A549 (cell line): ENCODE measurements around the gene PCYT2. TPM values are rescaled to one million over a fixed set of nuclear protein-coding genes. Genes with fewer than 3 reads are reported as not detected.

Experiments
- ATAC-seq, 2 experiments: fragments of 200-7000 bp in 1 of 2; fragments of >200 bp in 1 of 2; cut with Nextera tagmentation in 1 of 2; cut with Tn5 transposase in 1 of 2; 3 replicates each; pipeline versions ENCODE4 v1.8.0 to v1.9.1; 2018 to 2020; ENCODE audit warnings: mild to moderate bottlenecking in 1 of 2, moderate library complexity in 1 of 2
- CTCF ChIA-PET: fragments of 300-600 bp; sonication (Branson Sonifier 250); formaldehyde crosslinking; extraction: SDS; loops from one replicate; lab custom pipeline; 2021; ENCODE audit warnings: antibody characterized with exemption, inconsistent platforms; lab: Yijun Ruan, JAX
- POLR2A ChIA-PET: fragments of 350-600 bp; formaldehyde crosslinking; extraction: SDS; loops from one replicate; lab custom pipeline; 2021; ENCODE audit warnings: antibody characterized with exemption, inconsistent platforms; lab: Yijun Ruan, JAX
- DNase-seq, 2 experiments: peaks; one replicate each; pipeline versions ENCODE4 v3.0.0 to v3.0.0-alpha.2; 2011 to 2016; ENCODE audit warnings: low read depth in 1 of 2, low spot score in 1 of 2
- FAIRE-seq: peaks from 2 replicates; lab custom pipeline; 2011; peaks lifted over from hg19 to GRCh38; lab: Jason Lieb, UNC
- H3K27ac ChIP-seq, 2 experiments: fragments of >200 bp; sonication (Bioruptor Twin); formaldehyde crosslinking; 3 replicates each; pipeline ENCODE4 v1.5.1; 2016 to 2017
- H3K4me1 ChIP-seq: fragments of >200 bp; sonication (Bioruptor Twin); formaldehyde crosslinking; 3 replicates; pipeline ENCODE4 v1.6.1; 2016
- H3K4me2 ChIP-seq: fragments of >200 bp; sonication (Bioruptor Twin); formaldehyde crosslinking; 3 replicates; pipeline ENCODE4 v1.6.1; 2016
- H3K4me3 ChIP-seq: fragments of >200 bp; sonication (Bioruptor Twin); formaldehyde crosslinking; 3 replicates; pipeline ENCODE4 v1.5.1; 2016
- H3K9me3 ChIP-seq: fragments of >200 bp; sonication (Bioruptor Twin); formaldehyde crosslinking; 3 replicates; pipeline ENCODE4 v1.6.1; 2016
- EHF ChIP-seq: fragments of 250-450 bp; sonication (Bioruptor Pico); IDR thresholded peaks from 2 replicates; pipeline ENCODE4 v1.5.0; 2020; ENCODE audit warnings: mild to moderate bottlenecking
- GATA3 ChIP-seq: IDR thresholded peaks from 2 replicates; pipeline ENCODE4 v1.6.1; 2012; ENCODE audit warnings: borderline replicate concordance
- HEYL ChIP-seq: fragments of 250-450 bp; sonication (Bioruptor Pico); IDR thresholded peaks from 2 replicates; pipeline ENCODE4 v1.8.0; 2021; ENCODE audit warnings: mild to moderate bottlenecking, moderate library complexity
- JUNB ChIP-seq: fragments of >200 bp; sonication (Bioruptor Twin); formaldehyde crosslinking; IDR thresholded peaks from 2 replicates; pipeline ENCODE4 v1.6.1; 2016
- PHF8 ChIP-seq: fragments of 200-600 bp; sonication (generic); IDR thresholded peaks from 2 replicates; pipeline ENCODE4 v1.6.1; 2016; ENCODE audit warnings: low read depth, mild to moderate bottlenecking, antibody characterized with exemption, moderate library complexity, borderline replicate concordance
- POLR2A ChIP-seq: IDR thresholded peaks from 2 replicates; pipeline ENCODE4 v1.6.1; 2012; ENCODE audit warnings: mild to moderate bottlenecking, low read length
- RCOR1 ChIP-seq: fragments of 150-350 bp; IDR thresholded peaks from 2 replicates; pipeline ENCODE4 v1.6.1; 2014; ENCODE audit warnings: antibody characterized with exemption, low read length, low read depth
- REST ChIP-seq: fragments of 200-600 bp; sonication (generic); IDR thresholded peaks from 2 replicates; pipeline ENCODE4 v1.6.1; 2016; ENCODE audit warnings: antibody characterized with exemption, mild to moderate bottlenecking, moderate library complexity
- TFCP2L1 ChIP-seq: fragments of 250-450 bp; sonication (Bioruptor Pico); IDR thresholded peaks from 2 replicates; pipeline ENCODE4 v1.5.0; 2021; ENCODE audit warnings: mild to moderate bottlenecking
- ZSCAN20 ChIP-seq: fragments of 250-450 bp; sonication (Bioruptor Pico); IDR thresholded peaks from 2 replicates; pipeline ENCODE4 v1.8.0; 2022; ENCODE audit warnings: mild to moderate bottlenecking, moderate library complexity
- WGBS: methylation state at CpG from one replicate; pipeline ENCODE4 v1.1.6; 2017; ENCODE audit errors: missing lambda C conversion rate; 5-methylcytosine and 5-hydroxymethylcytosine counted together
- polyA plus RNA-seq, 4 experiments: library from polyadenylated mRNA; depleted of rRNA in 3 of 4; stranded (reverse); fragments of >200 nt; fragmentation: RNase III in 1 of 4; extraction: RNeasy Plus Mini Kit Qiagen cat#74134 plus additional on column Dnase treatment in 1 of 4; gene quantifications; 2 replicates in 3 of 4; 3 replicates in 1 of 4; pipeline ENCODE4 v1.2.3, GENCODE V29; 2011 to 2017
- TF ChIP-seq, protein P1 (sequence below): IDR thresholded peaks from 2 replicates; pipeline ENCODE4 v1.6.1; 2012; ENCODE audit warnings: low read depth, borderline replicate concordance
- TF ChIP-seq, protein P2 (sequence below): IDR thresholded peaks from 2 replicates; pipeline ENCODE4 v1.6.1; 2012

PCYT2 gene
- polyA plus RNA-seq, 2 of the 4 experiments (the other 2 are of a cell fraction): 7.1 to 17.0 TPM

- TF ChIP-seq REST: no peak
- no peak for TF ChIP-seq ZSCAN20 (CRISPR knock-in tag)
- no peak for TF ChIP-seq POLR2A
These were observed 11.5 kb upstream of the PCYT2 start (continued) for GRCh38 chr17:81922566-81923301.

- FAIRE-seq (no peak), DNase-seq (no peak)
- ChIA-PET CTCF (interaction anchor here (1.0 to 12.8 kb wide), 8 partner anchors 10 to 188 kb away, joined by 3 to 99 read pairs (median 22); partner anchors contain the start of genes ARHGDIA, CENPX, LRRC45 and NOTUM), POLR2A (interaction anchor here (1.1 kb wide), 2 partner anchors 56 to 89 kb away, joined by 3 read pairs; partner anchors contain the start of gene MCRIP1)
- H3K4me1 ChIP-seq: peaks cover 77% of the 10 kb centered on the region
- H3K27ac ChIP-seq: peak overlapping the region; percentile 96 to 98
- no peaks in the 10 kb centered on the region for H3K9me3 ChIP-seq
- H3K4me3 ChIP-seq: peak overlapping the region; percentile 57
- 91% methylated on average over 23 of the region's 23 CpGs for WGBS
- no peak for TF ChIP-seq JUNB
- 0 out of 2 replicates have a peak, but pooled peaks have one; percentile 51 for TF ChIP-seq TFCP2L1 (CRISPR knock-in tag)
- no peak for TF ChIP-seq GATA3
- TF ChIP-seq HEYL: no peak
- TF ChIP-seq, all 56 proteins: peak for 1
- no peak for ATAC-seq
- H3K4me2 ChIP-seq: peak overlapping the region; percentile 96
These were observed 10.9 kb upstream of the PCYT2 start for GRCh38 chr17:81921996-81922565.

DNA sequence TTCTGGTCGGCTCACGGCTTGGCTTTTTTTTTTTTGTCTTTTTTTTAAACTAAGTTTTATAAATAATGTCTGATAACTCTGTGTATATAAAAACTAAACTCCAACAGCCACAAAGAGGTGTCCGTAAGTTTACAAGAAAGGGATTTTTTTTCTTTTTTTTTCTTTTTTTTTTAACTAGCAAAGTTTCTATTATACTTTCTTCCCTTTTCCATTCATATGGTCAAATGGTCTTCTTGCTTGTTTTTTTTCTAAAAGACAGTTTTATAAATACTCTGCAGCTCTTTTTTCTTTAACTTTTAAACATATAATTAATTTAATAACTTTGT lies 10.3 kb upstream of the PCYT2 start:
- DNase-seq: no peak
- Histone ChIP-seq H3K27ac (no peak overlapping the region; a peak in 1 of 6 replicates), H3K4me2 (peak overlapping the region; percentile 96), H3K4me1 (peaks cover 83% of the 10 kb centered on the region), H3K4me3 (no peak overlapping the region), H3K9me3 (no peaks in the 10 kb centered on the region)
- no peak for FAIRE-seq
- ATAC-seq: no peak
- TF ChIP-seq, protein P1, sequence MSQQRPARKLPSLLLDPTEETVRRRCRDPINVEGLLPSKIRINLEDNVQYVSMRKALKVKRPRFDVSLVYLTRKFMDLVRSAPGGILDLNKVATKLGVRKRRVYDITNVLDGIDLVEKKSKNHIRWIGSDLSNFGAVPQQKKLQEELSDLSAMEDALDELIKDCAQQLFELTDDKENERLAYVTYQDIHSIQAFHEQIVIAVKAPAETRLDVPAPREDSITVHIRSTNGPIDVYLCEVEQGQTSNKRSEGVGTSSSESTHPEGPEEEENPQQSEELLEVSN: no peak
- TF ChIP-seq PHF8: no peak
- no peak for TF ChIP-seq EHF (CRISPR knock-in tag)
- no peak for TF ChIP-seq RCOR1
- TF ChIP-seq, protein P2, sequence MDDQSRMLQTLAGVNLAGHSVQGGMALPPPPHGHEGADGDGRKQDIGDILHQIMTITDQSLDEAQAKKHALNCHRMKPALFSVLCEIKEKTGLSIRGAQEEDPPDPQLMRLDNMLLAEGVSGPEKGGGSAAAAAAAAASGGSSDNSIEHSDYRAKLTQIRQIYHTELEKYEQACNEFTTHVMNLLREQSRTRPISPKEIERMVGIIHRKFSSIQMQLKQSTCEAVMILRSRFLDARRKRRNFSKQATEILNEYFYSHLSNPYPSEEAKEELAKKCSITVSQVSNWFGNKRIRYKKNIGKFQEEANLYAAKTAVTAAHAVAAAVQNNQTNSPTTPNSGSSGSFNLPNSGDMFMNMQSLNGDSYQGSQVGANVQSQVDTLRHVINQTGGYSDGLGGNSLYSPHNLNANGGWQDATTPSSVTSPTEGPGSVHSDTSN: no peak
- WGBS: 95% methylated on average over 3 of the region's 3 CpGs
- CTCF ChIA-PET: interaction anchor here (2.2 kb wide), 1 partner anchor 38 kb away, joined by 8 read pairs; no protein-coding TSS in a partner anchor
- POLR2A ChIA-PET: no interaction called here
